Measurements from ENCODE around the gene PIH1D1. TPM values are rescaled to one million over a fixed set of nuclear protein-coding genes. Genes with fewer than 3 reads are reported as not detected.

The PIH1D1 gene
- total and polyA plus RNA-seq, 10 of the 15 experiments (the other 5 are each of a cell fraction or from before 2014, with no cell fraction given): 16.1 to 153 (median 106) TPM

- FAIRE-seq (no peak), DNase-seq (ENCODE audit: low read depth, low spot score) (no peak), ATAC-seq (no peak)
- peaks cover 16% of the 10 kb centered on the region for H3K4me1 ChIP-seq (ENCODE audit: control insufficient read depth, insufficient read depth, low read length)
- no peak overlapping the region for H3K9ac ChIP-seq (ENCODE audit: control insufficient read depth, insufficient read depth, low read length)
- H3K4me3 ChIP-seq: no peak overlapping the region
- H3K36me3 ChIP-seq (ENCODE audit: control insufficient read depth in 2 of 2, insufficient read depth in 2 of 2, low read length in 1 of 2): peaks cover 17 to 29% of the 10 kb centered on the region in 2 experiments
- no peak overlapping the region for H3K4me2 ChIP-seq (ENCODE audit: control insufficient read depth, insufficient read depth)
- in situ Hi-C loops (cut with MboI): no loop called here
- RAD21 ChIA-PET (ENCODE audit: unreplicated experiment): interaction anchor here (1.1 kb wide), 1 partner anchor 13 kb away, joined by 3 read pairs; the partner anchor contains the start of gene FLT3LG
- H3K79me2 ChIP-seq (ENCODE audit: control insufficient read depth, insufficient read depth, low read length): peaks cover 41% of the 10 kb centered on the region
- CTCF ChIA-PET: interaction anchor here (0.6 to 1.6 kb wide), 3 partner anchors 10 to 181 kb away, joined by 3 to 4 read pairs (median 4); no protein-coding TSS in a partner anchor
- no peak overlapping the region for H2AFZ ChIP-seq (ENCODE audit: control insufficient read depth, low read depth, low read length)
- SMC1A ChIA-PET (ENCODE audit: uncharacterized antibody, unreplicated experiment): interaction anchor here (1.3 kb wide), 1 partner anchor 16 kb away, joined by 5 read pairs; no protein-coding TSS in a partner anchor
- BruUV-seq (replicated peaks): no TSS peak
- H3K27ac ChIP-seq (ENCODE audit: control insufficient read depth, insufficient read depth): no peak overlapping the region
- H3K9me3 ChIP-seq (replicated peaks; ENCODE audit: control insufficient read depth, insufficient read depth, low read length): no peaks in the 10 kb centered on the region
- TF ChIP-seq CUX1 (IDR thresholded peaks at IDR 0.05; ENCODE audit: insufficient replicate concordance, low read depth, low read length) (no peak), STAT3 (IDR thresholded peaks at IDR 0.05; ENCODE audit: low read depth, low read length) (no peak), HCFC1 (IDR thresholded peaks at IDR 0.05; ENCODE audit: low read length) (no peak), CBFB (IDR thresholded peaks at IDR 0.05; ENCODE audit: low read depth) (no peak), STAT1 (conservative IDR thresholded peaks at IDR 0.05) (no peak), ATF2 (IDR thresholded peaks at IDR 0.05; ENCODE audit: low read length) (no peak), RAD51 (IDR thresholded peaks at IDR 0.05) (no peak), CHD2 (IDR thresholded peaks at IDR 0.05; ENCODE audit: borderline replicate concordance, low read depth, low read length) (no peak), SRF (IDR thresholded peaks at IDR 0.05; ENCODE audit: low read depth in 2 of 2, low read length in 2 of 2) (no peak), ZSCAN29 (IDR thresholded peaks at IDR 0.05) (no peak), MTA2 (IDR thresholded peaks at IDR 0.05; ENCODE audit: low read depth) (no peak), IRF5 (IDR thresholded peaks at IDR 0.05; ENCODE audit: borderline replicate concordance) (no peak), RB1 (IDR thresholded peaks at IDR 0.05; ENCODE audit: borderline replicate concordance) (no peak), SREBF1 (IDR thresholded peaks at IDR 0.05; ENCODE audit: low read length) (no peak), BCLAF1 (IDR thresholded peaks at IDR 0.05) (no peak)
- 85% methylated on average over 7 of the region's 7 CpGs for WGBS (ENCODE audit: insufficient coverage, insufficient replicate concordance, low lambda C conversion rate, missing lambda C conversion rate)
- POLR2A ChIA-PET: no interaction called here
- intact Hi-C loops (cut with micrococcal nuclease; ENCODE audit: unreplicated experiment): loop anchor here (5.0 kb wide), 1 partner anchor 386 kb away; no protein-coding TSS in a partner anchor
- peaks cover 13% of the 10 kb centered on the region for H4K20me1 ChIP-seq (ENCODE audit: control insufficient read depth, insufficient read depth)
- no peaks in the 10 kb centered on the region for H3K27me3 ChIP-seq (replicated peaks in 1 of 2; ENCODE audit: control insufficient read depth in 2 of 2, insufficient read depth in 2 of 2, low read length in 1 of 2)
These were observed 34.6 kb upstream of the PIH1D1 start for GRCh38 chr19:49486232-49486631.
